Measurements from ENCODE around the gene STAT6. TPM values are rescaled to one million over a fixed set of nuclear protein-coding genes. Genes with fewer than 3 reads are reported as not detected.

The STAT6 gene
- total and polyA plus RNA-seq, 10 of the 15 experiments (the other 5 are each of a cell fraction or from before 2014, with no cell fraction given), result 14.2 to 176 (median 89.6) TPM

DNA sequence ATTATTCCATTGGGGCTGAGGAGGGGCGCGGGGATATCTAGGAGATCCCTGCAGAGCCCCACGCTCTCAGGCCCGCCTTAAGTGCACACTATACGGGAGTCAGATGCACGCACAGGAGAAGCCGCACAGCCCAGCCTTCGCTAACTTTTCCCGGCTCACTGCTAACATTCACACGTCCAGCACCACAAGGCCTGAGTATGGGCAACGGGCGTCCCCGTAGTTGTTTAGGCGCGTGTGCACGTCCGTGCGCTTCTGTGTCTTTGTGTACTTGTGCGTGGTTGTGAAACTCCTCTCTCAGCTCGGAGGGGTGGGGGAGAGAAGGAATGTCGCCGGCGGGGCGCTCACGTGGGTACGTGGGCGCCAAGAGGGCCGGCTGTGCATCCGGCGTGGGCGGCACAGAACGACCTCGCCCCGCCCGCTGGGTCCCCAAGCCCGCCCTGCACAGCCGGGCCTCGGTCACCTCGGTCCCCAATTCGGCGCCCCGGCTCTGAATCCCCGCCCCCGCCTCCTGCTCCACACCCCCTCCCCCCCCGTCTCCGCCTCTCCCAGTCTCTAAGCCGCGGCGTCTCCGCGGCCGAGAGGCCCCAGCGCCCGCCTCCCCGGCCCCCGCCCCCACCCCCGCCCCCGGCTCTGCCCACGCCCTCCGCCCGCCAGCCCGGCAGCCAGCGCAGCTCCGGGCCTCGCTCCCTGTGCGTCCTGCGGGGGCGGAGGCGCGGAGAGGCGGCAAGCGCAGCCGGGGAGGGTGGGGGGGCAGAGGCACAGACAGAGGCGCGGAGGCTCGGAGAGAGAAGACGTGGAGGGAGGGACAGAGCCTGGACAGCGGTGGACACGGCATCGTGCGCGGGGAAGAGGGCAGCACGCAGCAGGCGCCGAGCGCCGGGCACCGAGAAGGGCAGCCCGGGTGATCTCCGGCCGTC is 22.6 kb downstream of the STAT6 start, which contains the start of gene NAB2 (continued):
- TF ChIP-seq KLF5 (IDR thresholded peaks at IDR 0.05; ENCODE audit: partially characterized antibody) (peak; percentile 73), HDAC6 (IDR thresholded peaks at IDR 0.05; ENCODE audit: unreplicated experiment) (peak; percentile 57), MEF2A (IDR thresholded peaks at IDR 0.05; ENCODE audit: insufficient read depth, low read depth, low read length) (peak; percentile 51; the same call in 1 of the 2 replicates), MXI1 (IDR thresholded peaks at IDR 0.05; ENCODE audit: low read depth, low read length) (peak; percentile 85), RAD51 (IDR thresholded peaks at IDR 0.05) (peak; percentile 73), LARP7 (IDR thresholded peaks at IDR 0.05) (peak; percentile 56; the same call in 1 of the 2 replicates), ZSCAN29 (IDR thresholded peaks at IDR 0.05) (no peak), HDAC2 (IDR thresholded peaks at IDR 0.05) (no peak), ZBED1 (IDR thresholded peaks at IDR 0.05; ENCODE audit: borderline replicate concordance) (peak; percentile 57; the same call in 1 of the 2 replicates), ZNF24 (IDR thresholded peaks at IDR 0.05) (no peak), CHD2 (IDR thresholded peaks at IDR 0.05; ENCODE audit: borderline replicate concordance, low read depth, low read length) (peak; percentile 45; the same call in 1 of the 2 replicates)
- TF ChIP-seq, protein P1, sequence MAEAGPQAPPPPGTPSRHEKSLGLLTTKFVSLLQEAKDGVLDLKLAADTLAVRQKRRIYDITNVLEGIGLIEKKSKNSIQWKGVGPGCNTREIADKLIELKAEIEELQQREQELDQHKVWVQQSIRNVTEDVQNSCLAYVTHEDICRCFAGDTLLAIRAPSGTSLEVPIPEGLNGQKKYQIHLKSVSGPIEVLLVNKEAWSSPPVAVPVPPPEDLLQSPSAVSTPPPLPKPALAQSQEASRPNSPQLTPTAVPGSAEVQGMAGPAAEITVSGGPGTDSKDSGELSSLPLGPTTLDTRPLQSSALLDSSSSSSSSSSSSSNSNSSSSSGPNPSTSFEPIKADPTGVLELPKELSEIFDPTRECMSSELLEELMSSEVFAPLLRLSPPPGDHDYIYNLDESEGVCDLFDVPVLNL (IDR thresholded peaks at IDR 0.05; ENCODE audit: low read depth, low read length), result no peak
- TF ChIP-seq, protein P2, sequence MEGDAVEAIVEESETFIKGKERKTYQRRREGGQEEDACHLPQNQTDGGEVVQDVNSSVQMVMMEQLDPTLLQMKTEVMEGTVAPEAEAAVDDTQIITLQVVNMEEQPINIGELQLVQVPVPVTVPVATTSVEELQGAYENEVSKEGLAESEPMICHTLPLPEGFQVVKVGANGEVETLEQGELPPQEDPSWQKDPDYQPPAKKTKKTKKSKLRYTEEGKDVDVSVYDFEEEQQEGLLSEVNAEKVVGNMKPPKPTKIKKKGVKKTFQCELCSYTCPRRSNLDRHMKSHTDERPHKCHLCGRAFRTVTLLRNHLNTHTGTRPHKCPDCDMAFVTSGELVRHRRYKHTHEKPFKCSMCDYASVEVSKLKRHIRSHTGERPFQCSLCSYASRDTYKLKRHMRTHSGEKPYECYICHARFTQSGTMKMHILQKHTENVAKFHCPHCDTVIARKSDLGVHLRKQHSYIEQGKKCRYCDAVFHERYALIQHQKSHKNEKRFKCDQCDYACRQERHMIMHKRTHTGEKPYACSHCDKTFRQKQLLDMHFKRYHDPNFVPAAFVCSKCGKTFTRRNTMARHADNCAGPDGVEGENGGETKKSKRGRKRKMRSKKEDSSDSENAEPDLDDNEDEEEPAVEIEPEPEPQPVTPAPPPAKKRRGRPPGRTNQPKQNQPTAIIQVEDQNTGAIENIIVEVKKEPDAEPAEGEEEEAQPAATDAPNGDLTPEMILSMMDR (IDR thresholded peaks at IDR 0.05 in 2 of 3, conservative IDR thresholded peaks at IDR 0.05 in 1 of 3; ENCODE audit: control insufficient read depth in 2 of 3, extremely low read depth in 1 of 3, insufficient read depth in 1 of 3, low read depth in 3 of 3, low read length in 3 of 3), result no peak
- TF ChIP-seq, protein P3, sequence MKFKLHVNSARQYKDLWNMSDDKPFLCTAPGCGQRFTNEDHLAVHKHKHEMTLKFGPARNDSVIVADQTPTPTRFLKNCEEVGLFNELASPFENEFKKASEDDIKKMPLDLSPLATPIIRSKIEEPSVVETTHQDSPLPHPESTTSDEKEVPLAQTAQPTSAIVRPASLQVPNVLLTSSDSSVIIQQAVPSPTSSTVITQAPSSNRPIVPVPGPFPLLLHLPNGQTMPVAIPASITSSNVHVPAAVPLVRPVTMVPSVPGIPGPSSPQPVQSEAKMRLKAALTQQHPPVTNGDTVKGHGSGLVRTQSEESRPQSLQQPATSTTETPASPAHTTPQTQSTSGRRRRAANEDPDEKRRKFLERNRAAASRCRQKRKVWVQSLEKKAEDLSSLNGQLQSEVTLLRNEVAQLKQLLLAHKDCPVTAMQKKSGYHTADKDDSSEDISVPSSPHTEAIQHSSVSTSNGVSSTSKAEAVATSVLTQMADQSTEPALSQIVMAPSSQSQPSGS (IDR thresholded peaks at IDR 0.05; ENCODE audit: low read length), result no peak
- TF ChIP-seq, protein P4, sequence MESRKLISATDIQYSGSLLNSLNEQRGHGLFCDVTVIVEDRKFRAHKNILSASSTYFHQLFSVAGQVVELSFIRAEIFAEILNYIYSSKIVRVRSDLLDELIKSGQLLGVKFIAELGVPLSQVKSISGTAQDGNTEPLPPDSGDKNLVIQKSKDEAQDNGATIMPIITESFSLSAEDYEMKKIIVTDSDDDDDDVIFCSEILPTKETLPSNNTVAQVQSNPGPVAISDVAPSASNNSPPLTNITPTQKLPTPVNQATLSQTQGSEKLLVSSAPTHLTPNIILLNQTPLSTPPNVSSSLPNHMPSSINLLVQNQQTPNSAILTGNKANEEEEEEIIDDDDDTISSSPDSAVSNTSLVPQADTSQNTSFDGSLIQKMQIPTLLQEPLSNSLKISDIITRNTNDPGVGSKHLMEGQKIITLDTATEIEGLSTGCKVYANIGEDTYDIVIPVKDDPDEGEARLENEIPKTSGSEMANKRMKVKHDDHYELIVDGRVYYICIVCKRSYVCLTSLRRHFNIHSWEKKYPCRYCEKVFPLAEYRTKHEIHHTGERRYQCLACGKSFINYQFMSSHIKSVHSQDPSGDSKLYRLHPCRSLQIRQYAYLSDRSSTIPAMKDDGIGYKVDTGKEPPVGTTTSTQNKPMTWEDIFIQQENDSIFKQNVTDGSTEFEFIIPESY (IDR thresholded peaks at IDR 0.05), result no peak
- TF ChIP-seq, protein P5, sequence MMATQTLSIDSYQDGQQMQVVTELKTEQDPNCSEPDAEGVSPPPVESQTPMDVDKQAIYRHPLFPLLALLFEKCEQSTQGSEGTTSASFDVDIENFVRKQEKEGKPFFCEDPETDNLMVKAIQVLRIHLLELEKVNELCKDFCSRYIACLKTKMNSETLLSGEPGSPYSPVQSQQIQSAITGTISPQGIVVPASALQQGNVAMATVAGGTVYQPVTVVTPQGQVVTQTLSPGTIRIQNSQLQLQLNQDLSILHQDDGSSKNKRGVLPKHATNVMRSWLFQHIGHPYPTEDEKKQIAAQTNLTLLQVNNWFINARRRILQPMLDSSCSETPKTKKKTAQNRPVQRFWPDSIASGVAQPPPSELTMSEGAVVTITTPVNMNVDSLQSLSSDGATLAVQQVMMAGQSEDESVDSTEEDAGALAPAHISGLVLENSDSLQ (IDR thresholded peaks at IDR 0.05), result no peak; the same call in 1 of the 2 replicates
- TF ChIP-seq, protein P6, sequence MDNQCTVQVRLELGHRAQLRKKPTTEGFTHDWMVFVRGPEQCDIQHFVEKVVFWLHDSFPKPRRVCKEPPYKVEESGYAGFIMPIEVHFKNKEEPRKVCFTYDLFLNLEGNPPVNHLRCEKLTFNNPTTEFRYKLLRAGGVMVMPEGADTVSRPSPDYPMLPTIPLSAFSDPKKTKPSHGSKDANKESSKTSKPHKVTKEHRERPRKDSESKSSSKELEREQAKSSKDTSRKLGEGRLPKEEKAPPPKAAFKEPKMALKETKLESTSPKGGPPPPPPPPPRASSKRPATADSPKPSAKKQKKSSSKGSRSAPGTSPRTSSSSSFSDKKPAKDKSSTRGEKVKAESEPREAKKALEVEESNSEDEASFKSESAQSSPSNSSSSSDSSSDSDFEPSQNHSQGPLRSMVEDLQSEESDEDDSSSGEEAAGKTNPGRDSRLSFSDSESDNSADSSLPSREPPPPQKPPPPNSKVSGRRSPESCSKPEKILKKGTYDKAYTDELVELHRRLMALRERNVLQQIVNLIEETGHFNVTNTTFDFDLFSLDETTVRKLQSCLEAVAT (IDR thresholded peaks at IDR 0.05), result peak; percentile 88
